Pancreas (tissue), 10 donors: ENCODE results near the gene SBF2. TPM values are rescaled to one million over a fixed set of nuclear protein-coding genes. Genes with fewer than 3 reads are reported as not detected.

Source experiments
- ATAC-seq, 4 donors: fragments of 200-7000 bp; cut with Tn5 transposase; one replicate each; pipeline versions ENCODE4 v1.8.0 to v1.9.1; 2020; ENCODE audit warnings: mild to moderate bottlenecking in 4 of 4, moderate library complexity in 4 of 4
- DNase-seq, 6 donors: peaks; one replicate each; pipeline ENCODE4 v3.0.0-alpha.2; 2020
- FAIRE-seq: peaks from 2 replicates; lab custom pipeline; 2012; peaks lifted over from hg19 to GRCh38; lab: Jason Lieb, UNC
- H3K27ac ChIP-seq, 4 donors: fragments of 200-600 bp; sonication (generic); 1 replicate in 3 of 4; 2 replicates in 1 of 4; pipeline versions ENCODE4 v1.5.0 to v1.8.0; 2020
- H3K27me3 ChIP-seq, 4 donors: fragments of 200-600 bp; one replicate each; pipeline ENCODE4 v1.8.0; 2021
- H3K36me3 ChIP-seq, 3 donors: fragments of 200-600 bp; sonication (generic) in 1 of 3; one replicate each; pipeline versions ENCODE4 v1.5.0 to v1.8.0; 2020 to 2021
- H3K4me1 ChIP-seq, 3 donors: fragments of 200-600 bp; one replicate each; pipeline ENCODE4 v1.8.0; 2021
- H3K4me3 ChIP-seq, 4 donors: fragments of 200-600 bp; sonication (generic) in 2 of 4; one replicate each; pipeline versions ENCODE4 v1.5.0 to v1.8.0; 2020 to 2021
- H3K9me3 ChIP-seq, 4 donors: fragments of 200-600 bp; one replicate each; pipeline ENCODE4 v1.8.0; 2021
- WGBS, 2 donors: extraction: QIAGEN DNeasy Blood & Tissue Kit; methylation state at CpG; one replicate each; pipeline ENCODE4 v1.1.7; 2013; 5-methylcytosine and 5-hydroxymethylcytosine counted together
- intact Hi-C, 3 donors: fragments of 100-400 bp; cut with DNase I; formaldehyde crosslinking; loops; one replicate each; pipeline versions ENCODE4 v1.11.1 to v1.14.2; 2022
- polyA plus RNA-seq, 2 donors: library from polyadenylated mRNA; stranded (reverse); fragments of 200-250 nt; gene quantifications; one replicate each; pipeline ENCODE4 v1.2.3, GENCODE V29; 2013
- total RNA-seq, 6 donors: library from RNA; stranded (reverse); fragmentation: NEBNext Ultra II Directional in 4 of 6; extraction: Animal tissue kit (Norgen Biotek cat#: 25700) in 4 of 6; gene quantifications; one replicate each; pipeline versions ENCODE4 v1.2.1 to v1.2.4, GENCODE V29; 2021 to 2023
- TF ChIP-seq, protein P1 (sequence below), 4 donors: fragments of 200-600 bp; sonication (generic) in 3 of 4; IDR thresholded peaks; one replicate each; pipeline versions ENCODE4 v1.5.0 to v1.8.0; 2021; ENCODE audit warnings: antibody characterized with exemption in 4 of 4
- donor health status: healthy with polysubstance abuse.
- donor health status: DM: no; HTN: no; CAD: no; lungs with moderate emphysema.
- donor health status: DM: no; HTN: no; CAD: no.
- donor health status: control.
- donor health status: control.
- donor health status: Bipolar disorder and iron deficiency.
- donor health status: DM: yes; HTN: yes; CAD: no.
- donor health status: DM: no; HTN: no; CAD: no.
- donor health status: DM: no; HTN: no; CAD: no.
- donor health status: DM: yes; HTN: yes; CAD: no.

Gene SBF2
- total and polyA plus RNA-seq, 8 donors: 4.6 to 21.8 (median 10.3) TPM

DNA sequence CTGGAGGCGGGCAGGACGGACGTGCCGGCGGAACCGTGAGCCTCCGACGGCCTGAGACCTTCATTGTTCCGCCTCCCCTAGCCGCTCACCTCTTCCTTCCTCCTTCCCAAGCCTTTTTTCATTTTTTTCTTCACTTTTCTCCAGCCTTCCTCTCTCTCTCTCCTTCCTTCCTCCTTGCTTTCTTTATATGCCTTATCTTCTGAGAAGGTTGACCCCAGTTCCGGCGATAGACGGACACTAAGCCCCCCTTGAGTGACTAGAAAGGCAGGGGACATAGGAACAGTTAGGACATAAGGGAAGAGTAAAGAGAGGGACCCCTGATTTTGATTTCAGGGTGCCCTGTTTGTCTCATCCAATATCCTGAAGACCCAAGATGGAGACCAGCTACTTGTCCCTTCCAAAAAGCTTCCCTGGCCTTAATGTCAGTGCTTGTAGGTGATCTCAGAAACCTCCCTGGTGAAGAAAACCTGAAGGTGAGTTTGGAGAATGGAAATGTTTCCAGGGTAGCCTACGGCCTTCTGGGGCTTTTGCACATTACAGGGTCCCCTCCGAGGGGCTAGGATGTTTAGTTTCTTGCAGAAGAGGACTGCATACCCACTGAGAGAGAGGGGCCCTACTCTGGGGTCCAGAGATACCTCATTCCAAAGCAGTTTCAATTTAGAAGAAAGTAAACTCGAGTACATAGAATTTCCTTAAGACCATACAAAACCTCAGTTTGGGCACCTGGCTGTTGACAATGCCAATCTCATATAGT is 14.4 kb upstream of the SBF2 start:
- 18 to 23% methylated on average over 16 of the region's 16 CpGs for WGBS, 2 donors
- H3K36me3 ChIP-seq: no peaks in the 10 kb centered on the region
- FAIRE-seq (no peak), ATAC-seq (no peak), DNase-seq (no peak)
- H3K4me1 ChIP-seq: peaks cover 9 to 41% (median 21%) of the 10 kb centered on the region in 3 donors
- peak overlapping the region in 2 of 4 donors; percentile 56 to 75 for H3K27ac ChIP-seq
- H3K9me3 ChIP-seq: no peaks in the 10 kb centered on the region
- intact Hi-C loops: loop anchor here in 2 of 3 donors (5.0 kb wide), 2 partner anchors 96 to 101 kb away; no protein-coding TSS in a partner anchor
- peak overlapping the region in 3 of 4 donors; percentile 23 to 84 (median 53) for H3K4me3 ChIP-seq
- H3K27me3 ChIP-seq: no peaks in the 10 kb centered on the region
- TF ChIP-seq, protein P1, sequence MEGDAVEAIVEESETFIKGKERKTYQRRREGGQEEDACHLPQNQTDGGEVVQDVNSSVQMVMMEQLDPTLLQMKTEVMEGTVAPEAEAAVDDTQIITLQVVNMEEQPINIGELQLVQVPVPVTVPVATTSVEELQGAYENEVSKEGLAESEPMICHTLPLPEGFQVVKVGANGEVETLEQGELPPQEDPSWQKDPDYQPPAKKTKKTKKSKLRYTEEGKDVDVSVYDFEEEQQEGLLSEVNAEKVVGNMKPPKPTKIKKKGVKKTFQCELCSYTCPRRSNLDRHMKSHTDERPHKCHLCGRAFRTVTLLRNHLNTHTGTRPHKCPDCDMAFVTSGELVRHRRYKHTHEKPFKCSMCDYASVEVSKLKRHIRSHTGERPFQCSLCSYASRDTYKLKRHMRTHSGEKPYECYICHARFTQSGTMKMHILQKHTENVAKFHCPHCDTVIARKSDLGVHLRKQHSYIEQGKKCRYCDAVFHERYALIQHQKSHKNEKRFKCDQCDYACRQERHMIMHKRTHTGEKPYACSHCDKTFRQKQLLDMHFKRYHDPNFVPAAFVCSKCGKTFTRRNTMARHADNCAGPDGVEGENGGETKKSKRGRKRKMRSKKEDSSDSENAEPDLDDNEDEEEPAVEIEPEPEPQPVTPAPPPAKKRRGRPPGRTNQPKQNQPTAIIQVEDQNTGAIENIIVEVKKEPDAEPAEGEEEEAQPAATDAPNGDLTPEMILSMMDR (IDR thresholded peaks at IDR 0.05): no peak

DNA sequence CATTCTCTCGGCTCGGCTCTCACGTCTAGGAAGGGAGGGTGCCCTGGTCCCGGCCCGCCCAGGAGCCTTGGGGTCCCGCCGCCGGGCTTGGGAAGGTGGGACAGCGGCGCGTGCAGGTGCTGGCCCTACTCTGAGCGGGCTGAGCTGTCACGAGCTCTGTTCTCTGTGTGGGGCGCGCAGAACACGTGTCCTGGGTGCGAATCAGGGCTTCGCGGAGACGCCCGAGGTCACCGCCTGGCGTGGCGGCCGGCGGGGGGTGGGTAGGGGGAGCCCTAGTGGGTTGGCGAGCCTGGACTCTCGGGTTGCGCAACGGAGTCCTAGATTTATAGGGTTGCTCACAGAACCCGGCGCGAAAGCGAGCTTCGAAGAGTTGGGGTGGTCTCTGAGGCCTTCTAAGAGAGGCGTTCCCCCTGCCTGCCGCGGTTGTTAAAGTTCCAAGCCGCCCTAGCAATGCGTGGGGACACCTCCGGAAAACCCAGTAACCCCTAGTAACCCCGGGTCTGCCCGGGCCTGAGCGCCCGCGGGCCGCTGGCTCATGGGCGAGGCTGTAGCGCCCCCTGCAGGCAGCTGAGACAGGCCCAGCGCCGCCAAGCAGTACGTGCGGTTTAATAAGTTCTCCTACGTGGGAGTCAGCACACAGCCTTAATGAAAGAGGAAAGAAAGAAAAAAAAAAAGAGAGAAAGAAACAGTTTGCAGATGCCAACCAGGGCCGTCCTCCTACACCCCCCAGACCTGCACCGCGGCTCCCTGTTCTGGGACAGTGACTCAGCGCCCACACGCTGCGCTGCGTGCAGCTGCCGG is 13.6 kb upstream of the SBF2 start:
- Histone ChIP-seq H3K27ac (peak overlapping the region in 3 of 4 donors; percentile 18 to 75 (median 56)), H3K4me3 (peak overlapping the region in 3 of 4 donors; percentile 23 to 84 (median 53)), H3K4me1 (peaks cover 9 to 41% (median 21%) of the 10 kb centered on the region in 3 donors), H3K27me3 (no peaks in the 10 kb centered on the region), H3K9me3 (no peaks in the 10 kb centered on the region), H3K36me3 (no peaks in the 10 kb centered on the region)
- peak; percentile 52 to 69 (median 60) for ATAC-seq
- WGBS, 2 donors: 1 to 2% methylated on average over 62 of the region's 62 CpGs
- intact Hi-C loops: loop anchor here in 2 of 3 donors (5.0 kb wide), 2 partner anchors 95 to 100 kb away; no protein-coding TSS in a partner anchor
- peak; percentile 74 to 91 (median 82) for DNase-seq
- FAIRE-seq: no peak
- TF ChIP-seq, protein P1 (IDR thresholded peaks at IDR 0.05): peak; percentile 91 to 97 (median 96)

DNA sequence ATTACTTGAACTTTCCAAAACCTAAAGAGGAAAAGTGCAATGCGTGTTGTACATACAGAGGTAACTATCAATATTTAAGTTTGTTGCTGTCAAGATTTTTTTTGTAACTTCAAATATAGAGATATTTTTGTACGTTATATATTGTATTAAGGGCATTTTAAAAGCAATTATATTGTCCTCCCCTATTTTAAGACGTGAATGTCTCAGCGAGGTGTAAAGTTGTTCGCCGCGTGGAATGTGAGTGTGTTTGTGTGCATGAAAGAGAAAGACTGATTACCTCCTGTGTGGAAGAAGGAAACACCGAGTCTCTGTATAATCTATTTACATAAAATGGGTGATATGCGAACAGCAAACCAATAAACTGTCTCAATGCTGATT is 13.0 kb upstream of the SBF2 start:
- TF ChIP-seq, protein P1 (IDR thresholded peaks at IDR 0.05): no peak
- H3K27me3 ChIP-seq: no peaks in the 10 kb centered on the region
- no peaks in the 10 kb centered on the region for H3K36me3 ChIP-seq
- no peak for FAIRE-seq
- intact Hi-C loops: loop anchor here in 2 of 3 donors (5.0 kb wide), 2 partner anchors 95 to 100 kb away; no protein-coding TSS in a partner anchor
- H3K4me1 ChIP-seq: peaks cover 9 to 45% (median 21%) of the 10 kb centered on the region in 3 donors
- H3K27ac ChIP-seq: peak overlapping the region in 3 of 4 donors; percentile 18 to 75 (median 56)
- no peak for ATAC-seq
- H3K9me3 ChIP-seq: no peaks in the 10 kb centered on the region
- DNase-seq: no peak
- peak overlapping the region in 3 of 4 donors; percentile 46 to 84 (median 53) for H3K4me3 ChIP-seq
- WGBS, 2 donors: 12 to 15% methylated on average over 9 of the region's 9 CpGs

DNA sequence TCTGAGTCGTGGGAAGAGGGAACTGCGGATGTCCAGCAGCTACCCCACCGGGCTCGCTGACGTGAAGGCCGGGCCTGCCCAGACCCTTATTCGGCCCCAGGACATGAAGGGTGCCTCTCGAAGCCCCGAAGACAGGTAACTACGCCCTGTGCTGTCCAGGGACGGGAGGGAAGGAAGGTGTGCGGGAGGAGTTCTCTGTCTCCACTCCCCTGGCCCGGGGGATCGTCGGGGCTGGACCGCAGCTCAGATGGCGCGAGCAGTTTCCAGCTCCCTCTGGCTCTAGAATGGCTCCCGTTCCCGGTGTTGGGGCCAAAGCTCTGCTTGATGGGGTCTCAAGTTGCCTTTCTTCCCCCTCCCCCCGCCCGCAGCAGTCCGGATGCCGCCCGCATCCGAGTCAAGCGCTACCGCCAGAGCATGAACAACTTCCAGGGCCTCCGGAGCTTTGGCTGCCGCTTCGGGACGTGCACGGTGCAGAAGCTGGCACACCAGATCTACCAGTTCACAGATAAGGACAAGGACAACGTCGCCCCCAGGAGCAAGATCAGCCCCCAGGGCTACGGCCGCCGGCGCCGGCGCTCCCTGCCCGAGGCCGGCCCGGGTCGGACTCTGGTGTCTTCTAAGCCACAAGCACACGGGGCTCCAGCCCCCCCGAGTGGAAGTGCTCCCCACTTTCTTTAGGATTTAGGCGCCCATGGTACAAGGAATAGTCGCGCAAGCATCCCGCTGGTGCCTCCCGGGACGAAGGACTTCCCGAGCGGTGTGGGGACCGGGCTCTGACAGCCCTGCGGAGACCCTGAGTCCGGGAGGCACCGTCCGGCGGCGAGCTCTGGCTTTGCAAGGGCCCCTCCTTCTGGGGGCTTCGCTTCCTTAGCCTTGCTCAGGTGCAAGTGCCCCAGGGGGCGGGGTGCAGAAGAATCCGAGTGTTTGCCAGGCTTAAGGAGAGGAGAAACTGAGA is 12.2 kb upstream of the SBF2 start:
- FAIRE-seq (no peak), DNase-seq (peak in 3 of 6 donors; percentile 37 to 81 (median 69)), ATAC-seq (no peak)
- H3K4me1 ChIP-seq: peaks cover 9 to 45% (median 21%) of the 10 kb centered on the region in 3 donors
- no peaks in the 10 kb centered on the region for H3K9me3 ChIP-seq
- 8 to 9% methylated on average over 59 to 65 of the region's 65 CpGs for WGBS, 2 donors
- H3K27me3 ChIP-seq: no peaks in the 10 kb centered on the region
- peak overlapping the region; percentile 40 to 84 (median 50) for H3K4me3 ChIP-seq
- peak overlapping the region in 2 of 4 donors; percentile 93 to 94 for H3K27ac ChIP-seq
- no peaks in the 10 kb centered on the region for H3K36me3 ChIP-seq
- intact Hi-C loops: loop anchor here in 2 of 3 donors (5.0 kb wide), 2 partner anchors 94 to 99 kb away; no protein-coding TSS in a partner anchor
- TF ChIP-seq, protein P1 (IDR thresholded peaks at IDR 0.05): no peak
